Measurements from ENCODE around the gene DBP.
"Not testable (repeated sequence)": the region's sequence is repeated elsewhere in the genome, so short reads cannot be mapped to it uniquely, and the experiment has no call there.

- TF ChIP-seq, protein P1, sequence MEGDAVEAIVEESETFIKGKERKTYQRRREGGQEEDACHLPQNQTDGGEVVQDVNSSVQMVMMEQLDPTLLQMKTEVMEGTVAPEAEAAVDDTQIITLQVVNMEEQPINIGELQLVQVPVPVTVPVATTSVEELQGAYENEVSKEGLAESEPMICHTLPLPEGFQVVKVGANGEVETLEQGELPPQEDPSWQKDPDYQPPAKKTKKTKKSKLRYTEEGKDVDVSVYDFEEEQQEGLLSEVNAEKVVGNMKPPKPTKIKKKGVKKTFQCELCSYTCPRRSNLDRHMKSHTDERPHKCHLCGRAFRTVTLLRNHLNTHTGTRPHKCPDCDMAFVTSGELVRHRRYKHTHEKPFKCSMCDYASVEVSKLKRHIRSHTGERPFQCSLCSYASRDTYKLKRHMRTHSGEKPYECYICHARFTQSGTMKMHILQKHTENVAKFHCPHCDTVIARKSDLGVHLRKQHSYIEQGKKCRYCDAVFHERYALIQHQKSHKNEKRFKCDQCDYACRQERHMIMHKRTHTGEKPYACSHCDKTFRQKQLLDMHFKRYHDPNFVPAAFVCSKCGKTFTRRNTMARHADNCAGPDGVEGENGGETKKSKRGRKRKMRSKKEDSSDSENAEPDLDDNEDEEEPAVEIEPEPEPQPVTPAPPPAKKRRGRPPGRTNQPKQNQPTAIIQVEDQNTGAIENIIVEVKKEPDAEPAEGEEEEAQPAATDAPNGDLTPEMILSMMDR (conservative IDR thresholded peaks at IDR 0.05; ENCODE audit: low read depth in 2 of 2) = not testable (repeated sequence)
- TF ChIP-seq POLR2AphosphoS5 (IDR thresholded peaks at IDR 0.05; ENCODE audit: low read depth); EZH2 (IDR thresholded peaks at IDR 0.05; ENCODE audit: low read depth, unreplicated experiment); EZH2phosphoT487 (IDR thresholded peaks at IDR 0.05; ENCODE audit: unreplicated experiment); CREB1 (CRISPR knock-in tag; IDR thresholded peaks at IDR 0.05; ENCODE audit: low read depth); REST (IDR thresholded peaks at IDR 0.05; ENCODE audit: unreplicated experiment); STAT1 (IDR thresholded peaks at IDR 0.05; ENCODE audit: unreplicated experiment); ZNF331 (CRISPR knock-in tag; IDR thresholded peaks at IDR 0.05; ENCODE audit: low read depth); ETS1 (IDR thresholded peaks at IDR 0.05): not testable (repeated sequence)
Measured at GRCh38 chr19:48680006-48680405, 42.8 kb upstream of the DBP start.

Measured in GM23338 (cell line).